Neural cell (in vitro differentiated cells): Measurements from ENCODE around the gene EPB42. TPM values are rescaled to one million over a fixed set of nuclear protein-coding genes. Genes with fewer than 3 reads are reported as not detected.
"Not testable (repeated sequence)": the region's sequence is repeated elsewhere in the genome, so short reads cannot be mapped to it uniquely, and the experiment has no call there.

Experiments used
- H2AFZ ChIP-seq: fragments of 200-600, 300-800 bp; sonication (generic), shearing (Covaris generic); 2 replicates; pipeline ENCODE4 v1.6.0; 2014; ENCODE audit warnings: low read depth, mild to moderate bottlenecking, antibody characterized with exemption, low read length, moderate library complexity
- H3F3A ChIP-seq: fragments of 200-600 bp; shearing (Covaris generic); 2 replicates; pipeline ENCODE4 v1.6.1; 2016; ENCODE audit warnings: mild to moderate bottlenecking, moderate library complexity, mixed read lengths, antibody characterized with exemption, low read length; ENCODE audit not compliant: insufficient read depth, poor library complexity, severe bottlenecking
- H3K27ac ChIP-seq: fragments of 200-600, 300-800 bp; sonication (generic), shearing (Covaris generic); 2 replicates; pipeline ENCODE4 v1.5.1; 2014; ENCODE audit warnings: mild to moderate bottlenecking, low read length, moderate library complexity
- H3K27me3 ChIP-seq: fragments of 300-800, 200-600 bp; sonication (generic), shearing (Covaris generic); 2 replicates; pipeline ENCODE4 v1.6.0; 2014; ENCODE audit warnings: mild to moderate bottlenecking, low read depth, low read length, moderate library complexity; ENCODE audit not compliant: insufficient read depth
- H3K36me3 ChIP-seq: fragments of 300-800, 200-600 bp; sonication (generic), shearing (Covaris generic); 2 replicates; pipeline ENCODE4 v1.5.1; 2014; ENCODE audit warnings: mild to moderate bottlenecking, antibody characterized with exemption, low read length, moderate library complexity; ENCODE audit not compliant: insufficient read depth
- H3K4me2 ChIP-seq: fragments of 300-800, 200-600 bp; sonication (generic), shearing (Covaris generic); 2 replicates; pipeline ENCODE4 v1.6.0; 2014; ENCODE audit warnings: mild to moderate bottlenecking, low read length
- H3K4me3 ChIP-seq: fragments of 300-800, 200-600 bp; sonication (generic), shearing (Covaris generic); 2 replicates; pipeline ENCODE4 v1.5.1; 2014; ENCODE audit warnings: mild to moderate bottlenecking, low read length, moderate library complexity
- H3K79me2 ChIP-seq: fragments of 200-600 bp; shearing (Covaris generic); replicated peaks from 2 replicates; pipeline ENCODE4 v1.6.0; 2014; ENCODE audit warnings: mild to moderate bottlenecking, low read length, moderate library complexity; ENCODE audit not compliant: insufficient read depth
- H3K9ac ChIP-seq: fragments of 300-800, 200-600 bp; sonication (generic), shearing (Covaris generic); 2 replicates; pipeline ENCODE4 v1.6.1; 2016; ENCODE audit warnings: mild to moderate bottlenecking, low read length, mixed read lengths
- H3K9me2 ChIP-seq: fragments of 200-600 bp; shearing (Covaris generic); 2 replicates; pipeline ENCODE4 v1.6.1; 2016; ENCODE audit warnings: mild to moderate bottlenecking, low read length, mixed read lengths; ENCODE audit not compliant: insufficient read depth
- H3K9me3 ChIP-seq: fragments of 200-600, 300-800 bp; sonication (generic), shearing (Covaris generic); 2 replicates; pipeline ENCODE4 v1.6.1; 2016; ENCODE audit warnings: mild to moderate bottlenecking, mixed run types, low read length, moderate library complexity, mixed read lengths
- H4K20me1 ChIP-seq: fragments of 200-600 bp; shearing (Covaris generic); 2 replicates; pipeline ENCODE4 v1.6.1; 2016; ENCODE audit warnings: mild to moderate bottlenecking, mixed run types; ENCODE audit not compliant: insufficient read depth
- CTCF ChIP-seq: fragments of 450-650 bp; IDR thresholded peaks from 2 replicates; pipeline ENCODE4 v1.5.1; 2014; ENCODE audit warnings: antibody characterized with exemption, mild to moderate bottlenecking, moderate library complexity; ENCODE audit not compliant: poor library complexity, severe bottlenecking
- EP300 ChIP-seq: fragments of 450-650 bp; conservative IDR thresholded peaks from 2 replicates; pipeline ENCODE4 v1.6.1; 2014; ENCODE audit warnings: antibody characterized with exemption, mild to moderate bottlenecking, moderate library complexity; ENCODE audit not compliant: poor library complexity, severe bottlenecking
- EZH2 ChIP-seq: fragments of 200-600, 300-800 bp; shearing (Covaris generic), sonication (generic); IDR thresholded peaks from 2 replicates; pipeline ENCODE4 v1.6.1; 2014; ENCODE audit warnings: antibody characterized with exemption, low read length, borderline replicate concordance, mild to moderate bottlenecking; ENCODE audit not compliant: insufficient read depth, poor library complexity, severe bottlenecking
- MXI1 ChIP-seq: fragments of 450-650 bp; conservative IDR thresholded peaks from 2 replicates; pipeline ENCODE4 v1.6.1; 2014; ENCODE audit warnings: antibody characterized with exemption, mild to moderate bottlenecking; ENCODE audit not compliant: poor library complexity, severe bottlenecking
- POLR2AphosphoS5 ChIP-seq: IDR thresholded peaks from 2 replicates; pipeline ENCODE4 v1.6.1; 2012
- RAD21 ChIP-seq: fragments of 450-650 bp; conservative IDR thresholded peaks from 2 replicates; pipeline ENCODE4 v1.6.1; 2014; ENCODE audit warnings: antibody characterized with exemption, mild to moderate bottlenecking, moderate library complexity
- REST ChIP-seq: IDR thresholded peaks from 2 replicates; pipeline ENCODE4 v1.6.1; 2012; ENCODE audit warnings: borderline replicate concordance
- SMC3 ChIP-seq: fragments of 450-650 bp; conservative IDR thresholded peaks from 2 replicates; pipeline ENCODE4 v1.6.1; 2014; ENCODE audit warnings: antibody characterized with exemption, mild to moderate bottlenecking, moderate library complexity; ENCODE audit not compliant: poor library complexity
- TAF1 ChIP-seq: IDR thresholded peaks from 2 replicates; pipeline ENCODE4 v1.6.1; 2012; ENCODE audit warnings: low read depth
- polyA plus RNA-seq: library from polyadenylated mRNA; depleted of rRNA; stranded (reverse); fragments of >200 nt; gene quantifications from 2 replicates; pipeline ENCODE4 v1.2.3, GENCODE V29; 2014

The EPB42 gene
- polyA plus RNA-seq, 1 donor from 2014 or later, result not detected

DNA sequence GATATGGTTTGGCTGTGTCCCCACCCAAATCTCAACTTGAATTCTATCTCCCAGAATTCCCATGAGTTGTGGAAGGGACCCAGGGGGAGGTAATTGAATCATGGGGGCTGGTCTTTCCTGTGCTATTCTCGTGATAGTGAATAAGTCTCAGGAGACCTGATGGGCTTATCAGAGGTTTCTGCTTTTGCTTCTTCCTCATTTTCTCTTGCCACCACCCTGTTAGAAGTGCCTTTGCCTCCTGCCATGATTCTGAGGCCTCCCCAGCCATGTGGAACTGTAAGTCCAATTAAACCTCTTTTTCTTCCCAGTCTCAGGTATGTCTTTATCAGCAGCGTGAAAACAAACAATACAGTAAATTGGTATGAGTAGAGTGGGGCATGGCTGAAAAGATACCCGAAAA, 23.0 kb downstream of the EPB42 start:
- H3F3A ChIP-seq, H3K27ac ChIP-seq, H3K4me3 ChIP-seq, H4K20me1 ChIP-seq, H3K79me2 ChIP-seq, H3K27me3 ChIP-seq, H3K36me3 ChIP-seq, H3K9me2 ChIP-seq, H2AFZ ChIP-seq, H3K9me3 ChIP-seq, H3K4me2 ChIP-seq, H3K9ac ChIP-seq: not testable (repeated sequence)

DNA sequence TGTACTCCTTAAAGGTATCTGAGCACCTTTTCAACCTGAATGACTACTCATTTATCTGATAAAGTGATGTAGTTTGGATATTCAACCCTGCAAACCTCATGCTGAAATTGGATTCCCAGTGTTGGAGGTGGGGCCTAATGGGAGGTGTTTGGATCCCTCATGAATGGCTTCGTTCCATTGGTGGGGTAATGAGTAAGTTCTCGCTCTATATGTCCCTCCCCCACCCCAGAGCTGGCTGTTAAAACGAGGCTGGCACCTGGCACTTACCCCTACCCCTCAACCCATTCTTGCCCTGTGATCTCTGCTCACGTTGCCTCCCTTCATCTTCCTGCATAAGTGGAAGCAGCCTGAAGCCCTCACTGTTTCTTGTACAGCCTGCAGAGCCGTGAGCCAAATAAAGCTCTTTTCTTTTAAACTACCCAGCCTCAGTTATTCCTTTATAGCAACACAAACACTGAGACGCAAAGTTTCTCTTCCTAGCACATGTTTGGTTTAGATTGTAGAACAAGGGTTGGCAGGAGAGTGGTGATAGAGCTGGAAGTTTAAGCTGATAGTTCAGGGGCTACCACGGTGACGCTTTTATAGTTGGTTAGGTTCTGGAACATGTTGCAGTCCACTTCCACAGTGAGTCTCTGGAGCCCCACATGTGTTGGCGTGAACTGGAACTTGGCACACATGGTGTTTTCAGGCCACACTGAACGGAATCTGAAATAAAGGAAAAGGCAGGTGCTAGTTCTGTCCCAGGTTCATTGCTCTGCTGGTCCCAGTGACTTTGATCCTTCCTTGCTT, 23.9 kb downstream of the EPB42 start:
- Histone ChIP-seq H3K27me3 (no peaks in the 10 kb centered on the region), H4K20me1 (no peaks in the 10 kb centered on the region), H2AFZ (no peak overlapping the region), H3K4me3 (no peak overlapping the region), H3K9ac (no peak overlapping the region), H3F3A (no peaks in the 10 kb centered on the region), H3K9me2 (no peaks in the 10 kb centered on the region), H3K4me2 (no peak overlapping the region), H3K27ac (no peak overlapping the region), H3K36me3 (no peaks in the 10 kb centered on the region), H3K9me3 (no peaks in the 10 kb centered on the region), H3K79me2 (no peaks in the 10 kb centered on the region)
- TF ChIP-seq EZH2 (no peak), RAD21 (no peak), TAF1 (no peak), POLR2AphosphoS5 (no peak), EP300 (no peak), REST (no peak), MXI1 (no peak), SMC3 (no peak), CTCF (no peak)
